Peyer's patch (tissue), 4 donors: Measurements from ENCODE around the gene VSTM2B.

Source experiments
- CTCF ChIP-seq, 6 experiments: fragments of 450-650 bp in 4 of 6; fragments of 200-600 bp in 2 of 6; sonication (generic) in 1 of 6; IDR thresholded peaks; one replicate each; pipeline ENCODE4 v1.5.1; 2017 to 2019; ENCODE audit warnings: antibody characterized with exemption in 6 of 6, mild to moderate bottlenecking in 3 of 6, moderate library complexity in 1 of 6
- POLR2A ChIP-seq, 2 donors: fragments of 450-650 bp; IDR thresholded peaks; one replicate each; pipeline ENCODE4 v1.5.1; 2017; ENCODE audit warnings: antibody characterized with exemption in 2 of 2, mild to moderate bottlenecking in 2 of 2, moderate library complexity in 2 of 2

DNA sequence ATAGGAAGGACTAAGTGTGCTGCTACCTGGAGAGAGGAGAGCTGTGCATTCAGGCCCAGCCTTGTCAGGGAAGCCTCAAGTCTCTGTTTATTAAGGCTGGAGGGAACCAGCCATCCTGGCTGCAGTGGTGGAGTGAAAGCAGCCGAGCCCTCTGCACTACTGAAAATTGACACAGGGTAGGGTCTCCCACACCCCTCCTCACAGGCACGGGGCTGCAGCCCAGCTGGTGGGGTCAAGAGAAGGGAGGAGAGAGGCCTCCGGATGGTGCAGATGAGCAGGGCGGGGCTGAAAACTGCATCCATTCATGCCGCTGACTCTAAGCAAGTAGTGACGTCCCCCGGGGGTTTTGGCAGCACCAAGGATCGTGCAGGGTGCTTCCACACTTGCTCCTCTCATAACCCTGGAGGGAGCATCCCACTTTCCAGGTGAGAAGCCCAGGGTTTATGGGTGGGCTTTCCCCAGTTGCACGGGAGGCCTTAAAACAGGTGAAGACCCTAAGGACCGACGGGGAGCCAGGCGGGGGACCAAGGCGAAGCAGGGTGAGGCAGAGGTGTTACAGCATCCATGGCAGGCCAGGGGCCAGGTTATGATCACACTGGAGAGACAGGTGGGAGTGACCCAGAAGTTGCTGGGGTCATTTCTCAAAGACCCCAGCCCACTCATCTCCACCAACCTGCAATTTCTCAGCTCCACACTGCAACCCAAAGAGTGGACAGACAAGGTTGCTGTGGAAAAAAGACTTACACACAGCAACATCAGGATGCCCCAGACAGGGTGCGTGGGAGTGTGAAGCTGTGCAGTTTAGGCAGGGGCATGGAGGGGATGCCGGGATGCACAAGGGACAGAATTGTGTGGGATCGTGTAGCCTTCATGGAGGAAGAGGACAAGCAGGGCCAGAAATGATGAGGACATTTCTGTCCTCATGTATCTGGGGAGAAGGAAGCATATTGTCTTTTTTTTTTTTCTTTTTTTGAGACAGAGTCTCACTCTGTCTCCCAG is 36.8 kb downstream of the VSTM2B start:
- TF ChIP-seq CTCF (IDR thresholded peaks at IDR 0.05) (no peak), POLR2A (IDR thresholded peaks at IDR 0.05) (no peak)
